Large intestine (tissue), 3 donors: ENCODE results near the gene KCNG1. TPM values are rescaled to one million over a fixed set of nuclear protein-coding genes. Genes with fewer than 3 reads are reported as not detected.

Experiments used
- DNase-seq, 2 donors: peaks; one replicate each; pipeline versions ENCODE4 v3.0.0 to v3.0.0-alpha.2; 2013
- H3K27ac ChIP-seq: one replicate; pipeline ENCODE4 v1.5.1; 2013; ENCODE audit warnings: low read length
- H3K27me3 ChIP-seq: 2 replicates; pipeline ENCODE4 v1.6.1; 2013; ENCODE audit warnings: low read length; ENCODE audit not compliant: control insufficient read depth, insufficient read depth
- H3K36me3 ChIP-seq: 2 replicates; pipeline ENCODE4 v1.6.1; 2013; ENCODE audit warnings: low read length; ENCODE audit not compliant: control insufficient read depth, insufficient read depth
- H3K4me1 ChIP-seq: one replicate; pipeline ENCODE4 v1.6.1; 2013; ENCODE audit warnings: low read length; ENCODE audit not compliant: control insufficient read depth, insufficient read depth
- H3K4me3 ChIP-seq: one replicate; pipeline ENCODE4 v1.5.1; 2013; ENCODE audit warnings: low read length
- H3K9me3 ChIP-seq: one replicate; pipeline ENCODE4 v1.6.1; 2013; ENCODE audit warnings: mild to moderate bottlenecking, low read depth, low read length, moderate library complexity; ENCODE audit not compliant: control insufficient read depth
- WGBS: methylation state at CpG from one replicate; pipeline ENCODE4 v1.1.5; 2013; ENCODE audit warnings: low lambda C conversion rate; ENCODE audit not compliant: insufficient coverage; 5-methylcytosine and 5-hydroxymethylcytosine counted together
- polyA plus RNA-seq: library from polyadenylated mRNA; unstranded; fragments of 120-200 nt; gene quantifications from one replicate; pipeline ENCODE4 v1.2.1, GENCODE V29; 2013

KCNG1 gene
- polyA plus RNA-seq, 1 donor, result 29.8 TPM

DNA sequence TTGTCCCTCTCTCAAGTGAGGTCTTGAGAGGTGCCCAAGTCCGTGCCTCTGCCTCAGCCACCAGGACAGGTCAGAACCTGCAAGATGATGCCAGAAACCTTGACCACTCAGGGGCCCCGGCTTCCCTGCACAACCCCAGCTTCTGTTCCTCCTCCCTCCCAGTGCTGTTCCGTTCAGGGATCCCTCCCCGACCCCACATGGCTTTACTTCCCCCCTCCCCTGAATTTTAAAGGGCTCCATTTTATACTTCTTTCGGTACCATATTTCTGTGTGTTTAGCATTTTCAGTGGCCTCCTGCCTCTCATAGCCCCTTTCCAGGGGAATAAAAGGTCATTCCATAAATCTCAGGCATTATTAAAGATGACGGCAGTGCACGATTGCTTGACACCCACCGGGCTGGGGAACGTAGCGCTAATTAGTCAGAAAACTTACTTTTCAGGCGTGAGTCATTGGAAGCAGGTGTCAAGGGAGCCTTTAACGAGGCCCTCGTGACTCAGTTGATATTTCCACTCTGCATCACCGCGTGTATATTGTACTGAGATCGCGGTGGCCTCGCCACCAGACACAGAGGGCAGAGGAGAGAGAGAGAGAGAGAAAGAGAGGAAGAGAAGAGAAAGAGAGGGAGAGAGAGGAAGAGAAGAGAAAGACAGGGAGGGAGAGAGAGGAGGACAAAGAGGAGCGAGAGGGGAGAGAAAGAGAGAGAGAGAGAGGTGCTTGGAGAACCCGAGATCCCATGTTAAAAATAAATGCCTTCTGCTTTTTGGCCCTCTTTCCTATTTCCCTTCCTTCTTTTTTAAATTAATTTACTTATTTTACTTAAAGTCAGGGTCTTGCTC is 21.3 kb downstream of the KCNG1 start:
- Histone ChIP-seq H3K9me3 (no peaks in the 10 kb centered on the region), H3K4me1 (peaks cover 11% of the 10 kb centered on the region), H3K36me3 (peaks cover 13% of the 10 kb centered on the region), H3K4me3 (no peak overlapping the region), H3K27ac (no peak overlapping the region), H3K27me3 (peaks cover 2% of the 10 kb centered on the region)
- WGBS, result 80% methylated on average over 1 of the region's 20 CpGs
- no peak for DNase-seq

DNA sequence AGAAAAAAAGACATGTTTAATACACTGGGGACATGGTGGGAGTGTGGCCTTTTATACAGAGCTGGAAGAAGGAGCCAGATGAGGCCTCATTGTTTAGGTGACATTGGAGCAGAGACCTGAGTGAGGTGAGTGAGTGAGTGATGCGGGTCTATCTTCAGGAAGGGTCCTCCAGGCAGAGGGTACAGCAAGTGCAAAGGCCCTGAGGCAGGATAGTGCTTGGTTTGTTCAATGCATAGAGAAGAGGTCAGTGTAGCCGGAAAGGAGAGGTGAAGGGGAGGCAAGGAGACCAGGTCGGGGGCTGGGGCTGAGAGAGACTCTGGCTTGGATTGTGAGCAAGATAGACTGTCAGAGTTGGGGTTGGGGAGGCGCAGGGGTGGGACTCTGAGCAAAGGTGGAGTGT is 23.6 kb downstream of the KCNG1 start:
- Histone ChIP-seq H3K9me3 (no peaks in the 10 kb centered on the region), H3K36me3 (peaks cover 10% of the 10 kb centered on the region), H3K27me3 (peaks cover 2% of the 10 kb centered on the region), H3K4me1 (peaks cover 14% of the 10 kb centered on the region), H3K4me3 (no peak overlapping the region), H3K27ac (no peak overlapping the region)
- no peak for DNase-seq
- WGBS, result no CpG with 5 or more reads among the region's 4 CpGs

DNA sequence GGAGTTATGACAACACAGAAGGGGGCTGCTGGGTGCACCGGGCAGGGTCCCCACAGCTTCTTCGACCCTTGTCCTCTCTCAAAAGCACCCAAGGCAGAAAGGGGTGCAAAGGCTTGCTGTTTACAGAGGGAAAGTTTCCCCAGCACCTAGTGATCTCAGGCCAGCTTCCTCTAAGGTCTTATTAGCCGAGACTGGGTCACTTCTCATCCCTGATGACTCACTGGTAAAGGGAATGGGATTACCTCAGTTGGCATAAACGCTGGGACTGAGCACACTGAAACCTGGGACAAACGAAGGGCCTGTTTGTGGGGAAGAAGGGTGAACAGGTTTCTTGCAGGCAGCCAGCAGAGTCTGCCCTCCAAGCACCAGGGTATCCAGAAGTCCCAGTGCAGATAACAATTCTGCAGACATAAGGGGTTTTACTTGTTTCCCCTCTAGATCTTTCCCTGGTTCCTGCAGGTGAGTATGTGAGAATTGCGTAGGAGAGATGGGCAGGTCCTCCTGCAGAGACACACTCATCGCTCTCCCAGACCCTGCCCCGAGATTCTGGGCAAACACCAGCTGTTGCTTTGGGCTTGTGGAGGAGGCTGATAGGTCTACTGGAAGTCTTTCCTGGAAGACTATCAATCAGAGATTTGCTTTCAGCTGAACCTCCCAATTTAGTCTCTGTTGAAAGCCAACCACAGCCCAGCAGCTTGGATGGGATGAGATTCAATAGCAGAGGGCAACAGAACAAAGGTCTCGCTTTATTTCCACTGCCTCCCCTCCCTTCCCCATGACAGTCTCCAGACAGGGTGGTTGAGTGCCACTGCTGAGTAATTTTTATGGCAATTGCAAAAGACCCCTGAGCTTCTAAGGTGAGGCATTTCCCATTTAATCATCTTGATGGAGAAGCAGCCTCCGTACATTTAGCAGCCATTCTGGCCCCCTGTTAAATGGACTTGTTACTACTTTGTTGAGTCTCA is 25.7 kb downstream of the KCNG1 start:
- DNase-seq, result peak; percentile 42 to 60
- no peak overlapping the region for H3K4me3 ChIP-seq
- H3K9me3 ChIP-seq, result no peaks in the 10 kb centered on the region
- no peaks in the 10 kb centered on the region for H3K36me3 ChIP-seq
- H3K27ac ChIP-seq, result peak overlapping the region; percentile 68
- H3K27me3 ChIP-seq, result peaks cover 2% of the 10 kb centered on the region
- WGBS, result no CpG with 5 or more reads among the region's 10 CpGs
- H3K4me1 ChIP-seq, result peaks cover 17% of the 10 kb centered on the region

DNA sequence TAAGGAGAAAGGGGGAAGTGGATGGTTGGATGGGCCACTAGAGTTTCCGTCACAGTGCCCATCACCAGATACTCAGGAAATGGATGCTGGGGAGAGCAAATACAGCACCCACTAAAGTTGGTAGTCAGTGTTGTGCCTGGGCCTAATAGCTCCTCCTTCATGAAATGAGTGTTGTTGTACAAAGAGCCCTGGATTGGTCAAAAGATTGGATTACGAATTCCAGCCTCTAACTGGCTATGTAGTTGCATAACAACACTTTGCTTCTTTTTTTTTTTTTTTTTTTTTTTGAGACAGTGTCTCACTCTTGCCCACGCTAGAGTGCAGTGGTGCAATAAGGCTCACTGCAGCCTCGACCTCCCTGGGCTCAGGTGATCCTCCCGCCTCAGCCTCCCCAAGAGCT is 27.4 kb downstream of the KCNG1 start:
- Histone ChIP-seq H3K9me3 (no peaks in the 10 kb centered on the region), H3K36me3 (no peaks in the 10 kb centered on the region), H3K4me1 (peaks cover 17% of the 10 kb centered on the region), H3K27me3 (no peaks in the 10 kb centered on the region), H3K27ac (no peak overlapping the region), H3K4me3 (no peak overlapping the region)
- WGBS, result no CpG with 5 or more reads among the region's 5 CpGs
- no peak for DNase-seq

DNA sequence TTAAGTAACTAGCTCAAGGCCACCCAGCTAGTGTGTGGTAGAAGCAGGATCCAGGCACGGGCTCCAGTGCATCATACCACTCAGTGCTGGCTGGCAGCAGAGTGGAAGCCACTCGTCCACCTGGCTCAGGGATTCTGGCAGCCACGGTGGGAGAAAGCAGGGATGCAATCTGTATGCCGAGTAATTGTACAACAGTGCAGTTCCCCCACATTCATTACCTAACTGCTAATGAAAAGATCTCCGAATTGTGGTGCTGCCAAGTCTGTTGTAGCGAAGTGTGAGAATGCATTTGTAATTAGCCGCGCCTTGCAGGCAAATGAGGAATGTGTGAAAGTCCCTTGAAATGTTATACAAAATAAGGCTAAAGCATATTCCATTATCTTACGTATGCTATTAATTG is 29.0 kb downstream of the KCNG1 start:
- Histone ChIP-seq H3K36me3 (no peaks in the 10 kb centered on the region), H3K27ac (no peak overlapping the region), H3K4me1 (peaks cover 17% of the 10 kb centered on the region), H3K27me3 (no peaks in the 10 kb centered on the region), H3K4me3 (no peak overlapping the region), H3K9me3 (no peaks in the 10 kb centered on the region)
- 100% methylated on average over 3 of the region's 9 CpGs for WGBS
- no peak for DNase-seq

DNA sequence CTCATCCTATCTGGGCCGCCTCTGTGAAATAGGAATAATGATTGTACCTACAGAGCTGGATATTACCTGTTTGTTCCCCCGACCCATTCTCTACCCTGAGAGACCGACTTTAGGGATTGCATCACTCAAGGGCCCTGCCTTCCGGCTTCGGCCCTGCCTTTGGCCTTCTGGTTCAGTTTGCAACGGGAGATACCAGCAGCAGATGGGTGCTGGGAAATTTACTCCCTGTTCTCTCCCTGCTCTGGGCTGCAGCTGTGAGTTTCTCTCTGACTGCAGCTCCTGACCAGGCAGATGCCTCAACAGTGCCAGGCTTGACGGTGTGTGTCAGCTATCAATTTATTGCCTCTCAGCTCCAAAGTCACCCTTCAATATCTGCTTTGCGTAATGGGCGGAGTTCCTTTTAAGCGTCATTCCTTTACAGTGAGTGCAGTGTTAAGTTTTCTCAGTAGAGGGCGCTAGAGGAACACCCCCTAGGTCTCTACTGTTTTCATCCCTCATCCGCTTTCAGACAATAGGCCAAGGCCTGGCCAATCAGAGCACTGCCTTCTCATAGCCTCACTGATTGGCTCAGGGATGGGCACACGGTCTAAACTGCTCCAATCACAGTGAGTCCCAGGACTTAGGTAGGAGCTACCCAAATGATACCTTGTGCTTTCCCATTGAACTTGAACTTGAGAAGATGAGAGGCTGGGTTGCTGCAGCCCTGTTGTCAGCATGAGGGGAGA is 30.0 kb downstream of the KCNG1 start:
- no CpG with 5 or more reads among the region's 13 CpGs for WGBS
- no peaks in the 10 kb centered on the region for H3K36me3 ChIP-seq
- DNase-seq, result peak; percentile 87 to 91
- no peaks in the 10 kb centered on the region for H3K27me3 ChIP-seq
- H3K4me1 ChIP-seq, result peaks cover 17% of the 10 kb centered on the region
- no peak overlapping the region for H3K4me3 ChIP-seq
- no peaks in the 10 kb centered on the region for H3K9me3 ChIP-seq
- H3K27ac ChIP-seq, result peak overlapping the region; percentile 11

DNA sequence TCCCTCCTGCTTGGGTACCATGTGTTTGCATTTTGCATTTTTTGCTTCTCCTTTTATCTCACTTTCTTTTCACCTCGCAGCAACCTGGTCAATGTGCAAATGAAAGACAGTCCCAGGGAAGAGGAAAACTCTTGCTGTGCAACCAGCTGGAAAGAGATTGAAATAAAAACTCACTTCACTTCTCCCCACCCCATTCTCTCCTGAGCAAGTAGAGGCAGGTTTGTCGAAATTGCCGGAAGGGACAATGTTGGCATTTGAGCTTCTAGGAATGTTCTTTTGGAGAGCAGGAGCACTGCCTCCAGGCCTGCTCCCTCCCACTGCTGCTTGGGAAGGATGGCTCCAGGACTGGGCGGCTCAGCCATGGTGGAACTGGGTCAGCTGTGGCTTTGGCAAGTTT is 30.6 kb downstream of the KCNG1 start:
- Histone ChIP-seq H3K27me3 (no peaks in the 10 kb centered on the region), H3K4me1 (peaks cover 13% of the 10 kb centered on the region), H3K27ac (no peak overlapping the region), H3K4me3 (no peak overlapping the region), H3K36me3 (no peaks in the 10 kb centered on the region), H3K9me3 (no peaks in the 10 kb centered on the region)
- WGBS, result 25% methylated on average over 1 of the region's 4 CpGs
- no peak for DNase-seq

DNA sequence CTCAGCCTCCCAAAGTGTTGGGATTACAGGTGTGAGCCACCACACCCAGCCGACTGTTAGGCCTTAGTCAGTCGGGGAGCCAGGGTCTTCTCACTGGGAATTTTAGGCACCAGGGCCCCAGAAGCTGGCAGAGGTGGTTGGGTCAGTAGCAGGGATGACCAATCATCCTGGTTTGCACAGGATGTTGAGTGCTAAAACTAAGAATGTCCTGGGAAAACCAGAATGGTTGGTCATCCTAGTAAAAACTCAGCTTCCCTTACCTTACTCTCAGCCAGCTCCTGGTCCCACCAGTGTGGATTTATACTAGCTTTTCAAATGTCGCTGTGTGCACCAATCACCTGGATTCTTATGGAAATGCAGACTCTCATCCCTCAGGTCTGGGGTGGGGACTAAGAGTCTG is 31.8 kb downstream of the KCNG1 start:
- H3K27me3 ChIP-seq, result no peaks in the 10 kb centered on the region
- no peaks in the 10 kb centered on the region for H3K36me3 ChIP-seq
- H3K4me3 ChIP-seq, result no peak overlapping the region
- H3K4me1 ChIP-seq, result peaks cover 3% of the 10 kb centered on the region
- H3K9me3 ChIP-seq, result no peaks in the 10 kb centered on the region
- no CpG with 5 or more reads among the region's 3 CpGs for WGBS
- no peak for DNase-seq
- no peak overlapping the region for H3K27ac ChIP-seq

DNA sequence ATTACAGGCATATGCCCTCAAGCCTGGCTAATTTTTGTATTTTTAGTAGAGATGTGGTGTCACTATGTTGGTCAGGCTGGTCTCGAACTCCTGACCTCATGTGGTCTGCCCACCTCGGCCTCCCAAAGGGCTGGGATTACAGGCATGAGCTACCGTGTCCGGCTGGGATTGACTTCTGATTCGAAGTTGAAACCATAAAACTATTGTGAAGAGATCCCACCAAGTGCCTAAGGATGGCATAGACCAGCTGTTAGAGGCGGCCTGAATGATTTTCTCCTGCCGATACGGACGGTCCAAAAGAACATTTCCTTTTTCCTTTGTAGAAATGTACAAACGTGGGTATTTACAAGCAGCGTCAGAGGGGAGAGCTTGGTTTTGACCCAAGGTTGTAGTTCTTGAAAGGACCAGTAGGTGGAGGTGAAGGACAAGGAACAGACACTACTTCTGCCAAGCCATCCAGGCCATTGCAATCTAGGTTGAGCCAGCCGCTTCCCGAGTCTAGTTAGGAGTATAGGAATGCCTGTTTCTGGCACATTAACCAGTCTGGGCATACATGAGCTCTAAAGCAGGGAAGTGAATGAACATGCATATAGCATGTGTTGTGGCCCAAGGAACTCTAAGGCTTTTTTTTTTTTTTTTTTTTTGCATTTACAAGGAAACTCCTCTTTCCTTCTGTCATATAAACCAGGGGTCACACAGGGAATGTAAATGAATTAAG is 35.3 kb downstream of the KCNG1 start:
- WGBS, result no CpG with 5 or more reads among the region's 13 CpGs
- Histone ChIP-seq H3K27me3 (peaks cover 2% of the 10 kb centered on the region), H3K4me3 (no peak overlapping the region), H3K27ac (no peak overlapping the region), H3K4me1 (peaks cover 5% of the 10 kb centered on the region), H3K9me3 (no peaks in the 10 kb centered on the region), H3K36me3 (no peaks in the 10 kb centered on the region)
- peak; percentile 69 for DNase-seq
